IPS-NIHi7 (cell line): ENCODE data around the gene KCTD4.
"Not testable (repeated sequence)": the region's sequence is repeated elsewhere in the genome, so short reads cannot be mapped to it uniquely, and the experiment has no call there.

Experiments used
- DNase-seq: peaks from one replicate; pipeline ENCODE4 v3.0.0; 2012; ENCODE audit warnings: mixed read lengths; ENCODE audit errors: extremely low spot score

The KCTD4 gene

GRCh38 chr13:45200701-45201232 is at the start of gene KCTD4:
Gene KCTD4, minus strand, starts transcription at chr13:45201045. Its CDS starts 6,478 bp downstream, at chr13:45194567.
- DNase-seq: no peak

GRCh38 chr13:45249662-45250061 is 48.8 kb upstream of the KCTD4 start:
- DNase-seq: peak; percentile 12

GRCh38 chr13:45244736-45245135 is 43.9 kb upstream of the KCTD4 start:
- not testable (repeated sequence) for DNase-seq

GRCh38 chr13:45243077-45243476 is 42.2 kb upstream of the KCTD4 start:
- DNase-seq: no peak

- no peak for DNase-seq
These were observed 41.7 kb upstream of the KCTD4 start for GRCh38 chr13:45242524-45242923.

GRCh38 chr13:45242070-45242469 is 41.2 kb upstream of the KCTD4 start:
- no peak for DNase-seq

GRCh38 chr13:45240143-45240542 is 39.3 kb upstream of the KCTD4 start:
- DNase-seq: no peak

- DNase-seq: no peak
These were observed 38.3 kb upstream of the KCTD4 start for GRCh38 chr13:45238945-45239795.

- no peak for DNase-seq
These were observed 31.7 kb upstream of the KCTD4 start for GRCh38 chr13:45232591-45232990.

GRCh38 chr13:45231722-45232121 is 30.9 kb upstream of the KCTD4 start:
- no peak for DNase-seq

GRCh38 chr13:45231305-45231704 is 30.5 kb upstream of the KCTD4 start:
- DNase-seq: no peak

GRCh38 chr13:45229172-45229571 is 28.3 kb upstream of the KCTD4 start:
- DNase-seq: no peak

- DNase-seq: no peak
These were observed 27.2 kb upstream of the KCTD4 start for GRCh38 chr13:45228002-45228401.

- DNase-seq: no peak
These were observed 25.2 kb upstream of the KCTD4 start for GRCh38 chr13:45226024-45226423.

GRCh38 chr13:45225370-45225769 is 24.5 kb upstream of the KCTD4 start:
- no peak for DNase-seq

GRCh38 chr13:45224176-45224575 is 23.3 kb upstream of the KCTD4 start:
- DNase-seq: no peak

- DNase-seq: no peak
These were observed 22.1 kb upstream of the KCTD4 start for GRCh38 chr13:45222919-45223318.

GRCh38 chr13:45222516-45222915 is 21.7 kb upstream of the KCTD4 start:
- no peak for DNase-seq

- no peak for DNase-seq
These were observed 19.6 kb upstream of the KCTD4 start for GRCh38 chr13:45220403-45220802.

- DNase-seq: no peak
These were observed 19.1 kb upstream of the KCTD4 start for GRCh38 chr13:45219938-45220375.

- no peak for DNase-seq
These were observed 18.5 kb upstream of the KCTD4 start for GRCh38 chr13:45219123-45219891.

GRCh38 chr13:45218689-45219088 is 17.8 kb upstream of the KCTD4 start:
- no peak for DNase-seq

- no peak for DNase-seq
These were observed 15.3 kb upstream of the KCTD4 start for GRCh38 chr13:45216193-45216592.
